HG03159 (cell line): ENCODE measurements around the gene IFNA1.
"Not testable (repeated sequence)": the region's sequence is repeated elsewhere in the genome, so short reads cannot be mapped to it uniquely, and the experiment has no call there.

Experiments used
- ATAC-seq: cut with Tn5 transposase; IDR thresholded peaks from one replicate; pipeline ENCODE4 v1.9.1; 2021; ENCODE audit warnings: mild to moderate bottlenecking, moderate library complexity; ENCODE audit not compliant: unreplicated experiment

Gene IFNA1

DNA sequence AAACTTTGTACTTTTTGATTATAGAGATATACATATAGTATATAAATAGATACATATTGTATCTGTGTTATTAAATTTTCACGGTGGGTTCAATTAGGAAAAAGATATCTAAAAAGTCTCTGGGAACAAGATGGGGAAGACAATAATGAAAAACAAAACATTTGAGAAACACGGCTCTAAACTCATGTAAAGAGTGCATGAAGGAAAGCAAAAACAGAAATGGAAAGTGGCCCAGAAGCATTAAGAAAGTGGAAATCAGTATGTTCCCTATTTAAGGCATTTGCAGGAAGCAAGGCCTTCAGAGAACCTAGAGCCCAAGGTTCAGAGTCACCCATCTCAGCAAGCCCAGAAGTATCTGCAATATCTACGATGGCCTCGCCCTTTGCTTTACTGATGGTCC, at the start of gene IFNA1:
IFNA1 (plus strand) TSS at position 301 of the 400 bp plus-strand sequence; CDS start at position 370, 69 bp downstream.
- no peak for ATAC-seq

- peak; percentile 94 for ATAC-seq
These were observed 48.0 kb upstream of the IFNA1 start for GRCh38 chr9:21392270-21392669.

DNA sequence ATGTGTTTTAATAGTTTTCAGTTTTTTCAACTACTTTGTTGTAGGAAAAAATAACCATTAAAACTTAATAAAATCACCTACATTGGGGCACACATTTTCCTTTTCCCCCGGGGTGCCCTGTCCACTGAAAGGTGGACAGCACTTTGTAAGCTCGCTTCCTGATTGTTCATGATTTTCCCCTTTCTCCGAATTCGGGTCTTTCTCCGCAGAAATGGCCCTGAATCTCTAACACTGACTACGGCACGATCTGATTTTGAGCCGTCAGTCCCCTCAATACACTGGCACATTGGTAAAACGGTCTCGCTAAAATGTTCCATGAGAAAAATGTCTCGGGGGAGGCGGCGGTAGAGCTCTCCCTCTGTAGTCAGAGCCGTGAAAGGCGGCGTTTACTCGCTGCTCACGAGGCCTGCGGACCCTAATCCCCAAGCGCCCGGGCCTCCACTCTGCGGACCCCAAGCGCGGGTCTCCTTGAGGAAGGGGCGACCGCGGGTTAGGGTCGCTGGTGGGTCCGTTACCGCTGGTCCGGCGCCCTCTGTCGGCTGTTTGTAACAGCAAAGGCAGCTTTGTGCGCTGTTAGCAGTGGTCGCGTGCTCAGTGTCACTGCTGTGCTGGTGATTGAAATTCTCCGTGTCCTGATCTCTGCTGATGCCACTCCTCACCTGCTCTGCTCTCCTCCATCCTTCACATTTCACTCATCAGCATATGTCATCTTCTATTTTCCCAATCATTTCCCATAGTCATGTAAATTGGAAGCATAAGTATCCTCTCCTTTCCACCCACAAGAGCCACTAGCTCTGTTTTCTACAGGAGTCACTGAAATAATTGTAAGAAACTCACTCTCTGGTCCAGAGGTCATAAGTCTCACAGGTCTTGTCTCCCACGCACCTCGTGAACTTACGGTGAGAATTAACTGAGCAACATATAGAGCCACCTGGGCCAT, 44.2 kb upstream of the IFNA1 start:
- peak; percentile 72 for ATAC-seq

GRCh38 chr9:21398955-21399489, 41.2 kb upstream of the IFNA1 start:
- no peak for ATAC-seq

DNA sequence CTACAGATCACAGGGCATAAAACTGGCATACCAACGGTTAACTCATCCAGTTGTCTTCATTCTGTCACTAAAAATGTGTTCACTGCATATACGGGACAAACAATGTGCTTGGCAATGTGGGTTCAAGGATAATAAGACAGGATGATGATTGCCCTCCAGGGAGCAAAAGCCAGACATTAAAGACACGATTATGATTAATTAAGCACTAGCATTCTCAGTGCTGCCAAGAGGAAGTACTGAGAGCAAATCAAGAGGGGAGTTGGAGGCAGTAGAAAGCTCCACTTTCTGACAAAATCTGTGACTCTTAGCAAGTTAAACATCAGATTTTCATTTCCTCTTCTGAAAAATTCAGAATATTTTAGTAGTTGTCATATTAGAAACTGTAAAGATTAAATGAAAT, 40.3 kb upstream of the IFNA1 start:
- no peak for ATAC-seq

DNA sequence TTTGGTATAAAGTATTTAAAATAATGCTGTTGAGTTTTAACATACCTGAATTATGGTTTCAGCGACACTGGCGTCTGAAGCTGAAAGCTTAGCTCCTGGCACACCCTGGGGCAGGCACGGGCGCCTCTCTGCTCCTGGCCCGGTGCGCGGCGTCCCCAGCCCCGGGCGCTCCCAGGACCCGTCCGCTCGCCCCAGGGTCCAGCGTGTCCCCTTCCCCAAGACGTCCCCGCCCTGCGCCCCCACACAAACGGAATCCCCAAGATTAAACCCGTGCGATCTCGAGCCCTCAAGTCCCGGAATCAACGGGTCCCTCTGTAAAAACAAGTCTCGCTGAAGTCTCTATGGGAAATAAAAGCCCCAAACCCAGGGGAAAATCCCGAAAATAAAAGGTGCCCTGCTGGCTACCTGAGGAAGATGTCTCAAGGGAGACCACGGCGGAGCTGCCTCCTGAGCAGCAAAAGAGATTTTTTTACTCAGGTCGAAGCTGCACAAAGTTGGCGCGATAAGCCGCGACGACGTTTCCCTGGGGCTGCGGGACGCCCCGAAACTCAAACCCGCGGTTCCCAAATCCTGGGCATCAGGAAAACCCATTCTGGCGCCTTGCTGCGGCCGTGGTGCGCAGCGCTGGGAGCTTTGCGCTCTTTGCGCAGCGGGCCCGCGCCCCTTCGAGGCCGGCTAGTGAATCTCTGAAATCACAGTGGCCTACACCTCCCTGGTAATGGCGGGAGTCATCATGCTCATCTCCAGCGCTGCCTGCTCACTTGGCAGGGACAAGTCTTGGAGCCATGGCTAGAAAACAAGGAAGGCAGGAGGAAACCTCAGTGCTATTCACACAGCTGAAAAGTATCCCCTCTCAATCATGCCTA, 37.6 kb upstream of the IFNA1 start:
- ATAC-seq, result peak; percentile 45

- no peak for ATAC-seq
These were observed 36.1 kb upstream of the IFNA1 start for GRCh38 chr9:21404146-21404545.

- ATAC-seq, result no peak
These were observed 31.4 kb upstream of the IFNA1 start, which contains the start of gene IFNA8 for GRCh38 chr9:21408817-21409216. Gene IFNA8 (plus strand): TSS chr9:21409117. CDS start chr9:21409177, 60 bp downstream.

- peak; percentile 67 for ATAC-seq
These were observed 28.1 kb upstream of the IFNA1 start for GRCh38 chr9:21412107-21412506.

GRCh38 chr9:21413151-21413550, 27.1 kb upstream of the IFNA1 start:
- ATAC-seq, result no peak

- no peak for ATAC-seq
These were observed 26.6 kb upstream of the IFNA1 start for GRCh38 chr9:21413624-21414023.

- ATAC-seq, result no peak
These were observed 25.9 kb upstream of the IFNA1 start for GRCh38 chr9:21414220-21414940.

DNA sequence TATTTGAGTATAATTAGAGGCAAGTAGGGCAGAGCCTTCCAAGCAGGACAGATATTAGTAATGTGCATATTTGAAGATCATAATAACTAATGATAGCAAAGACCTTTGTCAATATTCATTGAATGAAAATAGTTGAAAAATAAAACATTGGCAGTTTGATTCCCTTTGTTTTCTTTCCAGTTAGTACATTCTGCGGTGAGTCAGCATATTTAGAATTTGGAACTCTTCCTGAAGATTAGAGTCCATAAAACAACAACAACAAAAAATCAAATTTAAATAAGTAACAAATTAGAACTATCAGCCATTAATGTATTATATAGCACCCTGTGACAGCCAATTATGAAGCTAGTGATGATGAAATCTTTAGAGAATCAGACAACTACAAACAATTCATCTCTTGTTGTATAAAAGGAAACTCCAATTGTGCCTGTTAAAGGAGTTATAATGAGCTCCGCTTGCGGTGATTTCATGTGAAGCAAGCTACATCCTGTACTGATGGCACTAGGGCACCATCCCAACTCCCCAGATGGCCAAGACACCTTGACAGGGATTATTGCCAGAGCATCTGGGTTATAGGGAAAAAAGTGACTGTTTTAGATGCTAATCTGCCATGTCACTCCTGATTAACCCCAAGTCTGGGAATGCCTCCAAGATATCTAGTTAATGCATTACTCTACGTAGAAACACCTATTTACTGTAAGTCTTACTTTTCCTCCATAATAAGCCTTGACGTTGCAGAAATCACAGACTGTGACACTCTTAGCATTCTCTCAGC, 24.6 kb upstream of the IFNA1 start:
- no peak for ATAC-seq

- no peak for ATAC-seq
These were observed 12.0 kb upstream of the IFNA1 start for GRCh38 chr9:21428235-21428634.

DNA sequence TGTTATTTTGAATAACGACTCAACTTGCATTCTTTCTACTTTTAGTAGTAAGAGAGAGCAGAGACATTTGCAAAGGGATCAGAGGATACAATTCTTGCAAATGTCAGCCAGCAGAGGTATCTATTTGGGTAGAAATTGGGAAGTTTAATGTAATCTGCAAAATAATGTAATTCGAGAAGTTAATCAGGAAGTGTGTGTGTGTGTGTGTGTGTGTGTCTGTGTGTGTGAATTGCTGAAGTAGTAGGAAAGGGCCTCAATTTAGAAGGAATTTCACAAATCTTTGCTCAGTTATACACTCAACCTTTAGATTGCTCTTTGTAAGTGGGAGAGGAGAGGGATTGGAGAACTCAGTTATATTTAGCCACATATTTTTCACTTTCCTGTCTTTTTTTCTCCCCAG, 11.0 kb upstream of the IFNA1 start:
- no peak for ATAC-seq

GRCh38 chr9:21432672-21433425, 7.4 kb upstream of the IFNA1 start:
- ATAC-seq, result peak; percentile 70

- no peak for ATAC-seq
These were observed 5.8 kb upstream of the IFNA1 start for GRCh38 chr9:21434202-21435014.

GRCh38 chr9:21435015-21435383, 5.2 kb upstream of the IFNA1 start:
- not testable (repeated sequence) for ATAC-seq
